ENCODE data around the gene KRT16.
"Not testable (repeated sequence)": the region's sequence is repeated elsewhere in the genome, so short reads cannot be mapped to it uniquely, and the experiment has no call there.

KRT16 gene

DNA sequence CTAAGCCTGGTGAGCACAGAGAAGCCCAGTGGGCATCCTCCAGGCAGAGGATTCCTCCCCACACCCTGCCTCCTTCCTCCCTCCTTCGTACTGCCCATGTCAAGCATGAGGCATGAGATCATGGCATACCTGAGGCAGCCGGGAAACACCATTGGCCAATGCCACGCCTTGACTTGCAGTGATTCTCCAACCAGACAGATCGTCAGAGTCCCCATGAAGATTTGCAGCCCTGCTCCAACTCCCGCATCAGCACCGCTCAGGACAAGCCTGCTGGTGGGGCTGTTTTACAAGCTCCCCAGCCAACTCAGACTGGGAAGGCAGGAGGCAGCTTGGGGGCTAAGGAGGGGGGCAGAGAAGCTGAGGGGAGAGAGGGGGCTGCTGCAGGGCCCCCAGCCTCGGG lies 2.9 kb upstream of the KRT16 start:
- DNase-seq (ENCODE audit: low read depth in 2 of 2): no peak

- DNase-seq (ENCODE audit: low read depth in 2 of 2): not testable (repeated sequence)
Observed at GRCh38 chr17:41614767-41615166, 2.2 kb upstream of the KRT16 start.

DNA sequence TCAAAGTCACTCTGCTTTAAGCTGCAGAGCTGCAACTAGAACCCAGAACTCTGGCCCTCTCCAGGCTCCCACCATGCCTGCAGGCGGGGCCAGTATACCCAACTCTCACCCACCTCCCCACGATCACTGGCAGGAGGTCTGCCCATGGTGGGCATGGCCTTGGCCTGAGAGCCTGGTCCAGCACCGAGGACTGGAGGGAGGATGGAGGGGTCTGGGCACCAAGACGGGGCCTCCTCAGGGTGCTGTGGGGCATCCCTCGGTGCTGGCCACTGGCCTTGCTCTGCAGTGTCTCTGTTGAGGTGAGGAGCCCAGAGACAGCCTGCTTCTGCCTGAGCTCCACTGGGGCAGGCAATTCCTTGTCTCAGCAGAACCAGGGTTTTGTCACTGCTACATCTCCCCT lies 1.5 kb upstream of the KRT16 start:
- DNase-seq (ENCODE audit: low read depth in 2 of 2): no peak

DNA sequence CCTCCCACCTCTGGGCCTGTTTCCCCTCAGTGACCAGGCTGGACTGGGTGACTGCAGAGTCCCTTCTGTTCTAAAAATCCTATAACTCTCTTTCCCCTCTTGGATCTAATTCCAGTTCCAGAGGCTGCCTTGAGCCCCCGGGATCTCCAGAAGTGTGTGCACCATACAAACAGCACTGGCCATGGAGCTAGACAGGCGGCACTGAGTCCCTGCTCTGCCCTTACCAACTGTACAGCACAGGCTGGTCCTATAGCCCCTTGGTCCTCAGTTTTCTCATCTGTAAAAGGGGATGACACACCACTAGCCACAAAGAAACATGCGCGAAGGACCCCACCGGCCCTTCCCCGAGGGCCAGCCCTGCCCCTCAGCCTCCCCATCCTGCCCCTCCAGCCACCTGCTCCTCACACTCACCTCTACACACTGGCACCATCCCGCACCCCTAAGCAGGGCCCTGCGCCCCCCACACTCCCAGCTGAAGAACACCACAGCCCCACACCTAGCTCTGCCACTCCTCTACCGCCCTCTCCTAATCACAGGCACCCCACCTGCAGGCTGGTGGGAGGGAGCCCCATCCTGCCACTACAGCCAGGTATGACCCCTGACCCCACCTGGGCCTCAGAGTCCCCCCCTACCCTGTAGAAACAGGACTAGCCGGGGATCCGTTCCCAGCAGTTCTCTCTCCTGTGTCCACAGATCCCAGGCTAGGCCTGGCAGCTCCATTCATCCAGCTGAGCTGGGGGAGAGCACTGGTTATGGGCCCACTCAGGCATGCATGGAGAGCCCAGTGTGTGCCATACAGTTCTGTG lies 913 bp upstream of the KRT16 start:
- no peak for DNase-seq (ENCODE audit: low read depth in 2 of 2)

- no peak for DNase-seq (ENCODE audit: low read depth in 2 of 2)
Observed at GRCh38 chr17:41610965-41611640, 1.5 kb downstream of the KRT16 start.

GRCh38 chr17:41610061-41610517 lies 2.5 kb downstream of the KRT16 start:
- not testable (repeated sequence) for DNase-seq (ENCODE audit: low read depth in 2 of 2)

- not testable (repeated sequence) for DNase-seq (ENCODE audit: low read depth in 2 of 2)
Observed at GRCh38 chr17:41606930-41607329, 5.6 kb downstream of the KRT16 start.

GRCh38 chr17:41602524-41602923 lies 10.0 kb downstream of the KRT16 start:
- no peak for DNase-seq (ENCODE audit: low read depth in 2 of 2)

GRCh38 chr17:41600318-41600717 lies 12.2 kb downstream of the KRT16 start:
- DNase-seq (ENCODE audit: low read depth in 2 of 2): no peak

DNA sequence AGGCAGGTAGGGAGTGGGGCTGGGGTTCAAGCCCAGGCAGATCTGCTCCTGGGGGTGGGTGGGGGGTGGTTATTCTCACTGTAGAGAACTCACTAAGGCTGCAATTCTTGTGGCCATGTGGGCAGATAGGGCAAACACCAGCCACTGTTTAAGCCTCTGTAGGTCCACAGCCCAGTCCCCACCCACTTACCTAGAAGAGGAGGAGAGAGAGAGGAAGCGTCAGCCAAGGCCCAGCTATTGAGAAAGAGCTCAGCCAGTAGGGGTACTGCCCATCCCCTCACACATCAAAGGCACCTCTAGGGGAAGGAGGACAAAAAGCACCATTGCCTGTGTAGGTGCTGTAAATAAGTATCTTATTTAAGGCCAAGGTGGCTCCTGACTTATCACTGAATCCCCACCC lies 12.9 kb downstream of the KRT16 start:
- no peak for DNase-seq (ENCODE audit: low read depth in 2 of 2)

GRCh38 chr17:41595585-41595984 lies 17.0 kb downstream of the KRT16 start:
- DNase-seq (ENCODE audit: low read depth in 2 of 2): no peak

- DNase-seq (ENCODE audit: low read depth in 2 of 2): no peak
Observed at GRCh38 chr17:41594363-41594915, 18.1 kb downstream of the KRT16 start.

DNA sequence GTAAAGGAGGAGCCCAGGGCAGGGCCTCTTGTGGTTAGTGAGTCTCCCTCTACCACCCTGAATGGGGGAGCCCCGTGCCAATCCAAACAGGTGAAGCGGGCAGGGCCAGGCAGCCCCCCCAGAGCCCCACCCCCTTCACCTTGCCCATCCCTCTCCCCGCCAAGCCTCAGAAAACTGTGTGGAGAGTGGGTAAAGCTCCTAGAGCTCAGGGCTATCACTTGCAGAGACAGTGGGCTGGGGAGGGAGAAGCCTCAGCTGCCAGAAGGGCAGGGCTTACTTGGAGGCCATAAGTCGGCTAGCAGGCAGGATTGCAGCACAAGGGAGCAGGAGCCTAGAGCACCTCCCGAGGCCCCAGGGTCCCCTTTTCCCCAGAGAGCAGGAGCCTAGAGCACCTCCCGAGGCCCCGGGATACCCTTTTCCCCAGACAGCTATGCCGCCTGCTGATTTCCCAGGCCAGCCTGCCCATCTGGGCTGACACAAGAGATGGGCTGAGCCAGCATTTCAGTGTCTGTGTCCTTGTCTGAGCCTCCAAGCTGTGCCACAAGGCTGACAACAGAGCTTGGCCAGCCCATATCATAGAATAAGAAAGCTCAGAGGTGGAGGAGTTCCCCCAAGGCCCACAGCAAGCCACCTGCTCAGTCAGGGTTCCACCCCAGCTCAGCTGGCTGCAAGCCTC lies 19.1 kb downstream of the KRT16 start:
- no peak for DNase-seq (ENCODE audit: low read depth in 2 of 2)

DNA sequence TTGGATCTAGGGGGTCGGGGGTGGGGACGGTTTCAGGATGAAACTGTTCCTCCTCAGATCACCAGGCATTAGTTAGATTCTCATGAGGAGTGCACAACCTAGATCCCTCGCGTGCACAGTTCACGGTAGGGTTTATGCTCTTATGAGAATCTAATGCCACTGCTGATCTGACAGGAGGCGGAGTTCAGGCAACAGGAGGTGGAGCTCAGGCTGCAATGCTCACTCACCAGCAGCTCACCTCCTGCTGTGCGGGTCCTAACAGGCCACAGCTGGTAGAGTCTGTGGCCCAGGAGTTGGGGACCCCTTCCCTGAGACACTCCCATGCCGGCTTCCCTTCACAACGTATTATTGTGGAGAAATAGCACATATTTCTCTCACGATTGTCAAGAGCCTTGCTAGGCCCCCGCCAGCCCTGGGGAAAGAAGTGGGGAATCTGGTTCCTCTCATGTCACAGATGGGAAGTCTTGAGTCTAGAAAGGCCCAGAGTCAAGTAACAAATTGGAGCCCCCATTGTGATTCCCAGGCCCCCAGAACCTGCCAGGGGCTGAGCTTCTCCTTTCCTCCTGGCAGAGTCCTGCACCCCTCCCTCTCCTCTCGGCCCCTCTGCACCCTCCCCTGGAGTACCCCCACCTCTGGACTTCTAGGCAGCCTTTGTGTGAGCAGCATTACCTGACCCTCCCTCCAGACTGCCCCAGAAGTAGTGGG lies 19.8 kb downstream of the KRT16 start:
- DNase-seq (ENCODE audit: low read depth in 2 of 2): no peak

GRCh38 chr17:41589301-41589700 lies 23.3 kb downstream of the KRT16 start:
- no peak for DNase-seq (ENCODE audit: low read depth in 2 of 2)

- DNase-seq (ENCODE audit: low read depth in 2 of 2): no peak
Observed at GRCh38 chr17:41588126-41588810, 24.3 kb downstream of the KRT16 start.

GRCh38 chr17:41586863-41587495 lies 25.6 kb downstream of the KRT16 start, which contains the start of gene KRT14:
TSS of gene KRT14 (minus strand) at chr17:41586895. CDS start at chr17:41586834, 61 bp downstream.
- DNase-seq (ENCODE audit: low read depth in 2 of 2): no peak

GRCh38 chr17:41585301-41586056 lies 27.1 kb downstream of the KRT16 start:
- DNase-seq (ENCODE audit: low read depth in 2 of 2): no peak

DNA sequence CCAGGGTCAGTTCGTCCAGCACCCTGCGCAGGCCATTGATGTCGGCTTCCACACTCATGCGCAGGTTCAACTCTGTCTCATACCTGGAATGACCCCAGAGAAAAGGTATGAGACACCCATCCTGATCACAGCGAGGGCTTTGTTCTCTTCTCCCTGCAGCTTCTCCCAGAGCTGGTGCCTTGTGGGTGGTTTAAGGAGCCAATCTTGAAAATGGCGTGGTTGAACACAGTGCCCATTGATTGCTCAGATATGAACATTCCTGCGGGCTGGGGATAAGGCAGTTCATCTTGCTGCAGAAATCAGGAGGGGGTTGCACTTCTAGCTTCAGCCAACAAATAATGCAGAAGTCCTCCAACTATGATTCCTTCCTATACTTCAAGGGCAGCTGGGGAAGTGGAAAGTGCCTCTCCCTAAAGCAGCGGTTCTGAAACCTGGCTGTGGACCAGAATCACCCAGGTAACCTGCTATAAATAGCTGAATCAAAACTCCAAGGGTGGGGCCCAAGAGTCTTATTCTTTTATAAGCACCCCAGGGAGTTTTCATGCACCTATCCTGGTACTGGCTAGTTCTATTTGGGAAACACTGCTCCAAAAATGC lies 28.1 kb downstream of the KRT16 start:
- not testable (repeated sequence) for DNase-seq (ENCODE audit: low read depth in 2 of 2)

Measured in stimulated activated CD4-positive, alpha-beta T cell treated with anti-CD3 and anti-CD28 coated beads, Interleukin-1b, Interleukin-23, amount 100 ng/mL, for 4 hours (primary cell).